Chondrocyte (in vitro differentiated cells): ENCODE measurements around the gene KCNA3. TPM values are rescaled to one million over a fixed set of nuclear protein-coding genes. Genes with fewer than 3 reads are reported as not detected.

ENCODE experiments used
- DNase-seq: peaks from one replicate; pipeline ENCODE4 v3.0.0; 2021; ENCODE audit warnings: mixed read lengths, low spot score
- H3K27ac Mint-ChIP-seq: one replicate; pipeline ENCODE4 v1.8.0; 2021; ENCODE audit warnings: mild to moderate bottlenecking, moderate library complexity, mixed read lengths; ENCODE audit not compliant: unreplicated experiment
- H3K27me3 Mint-ChIP-seq: 2 replicates; pipeline ENCODE4 v1.8.0; 2021; ENCODE audit warnings: low read depth, mixed read lengths
- H3K36me3 Mint-ChIP-seq: 2 replicates; pipeline ENCODE4 v1.8.0; 2021; ENCODE audit warnings: low read depth, mixed read lengths
- H3K4me1 Mint-ChIP-seq: 2 replicates; pipeline ENCODE4 v1.8.0; 2021; ENCODE audit warnings: low read depth, mild to moderate bottlenecking, mixed read lengths
- H3K4me3 Mint-ChIP-seq: one replicate; pipeline ENCODE4 v1.8.0; 2021; ENCODE audit warnings: mild to moderate bottlenecking, moderate library complexity, mixed read lengths; ENCODE audit not compliant: unreplicated experiment
- H3K9me3 Mint-ChIP-seq: 2 replicates; pipeline ENCODE4 v1.8.0; 2021; ENCODE audit warnings: low read depth, mixed read lengths
- CTCF ChIP-seq: fragments of 200-600 bp; sonication (generic); IDR thresholded peaks from 2 replicates; pipeline ENCODE4 v1.5.0; 2021; ENCODE audit warnings: antibody characterized with exemption, mild to moderate bottlenecking, moderate library complexity
- total RNA-seq: library from RNA; stranded (reverse); gene quantifications from 3 replicates; pipeline ENCODE4 v1.2.1, GENCODE V29; 2021

Gene KCNA3
- total RNA-seq, 1 donor from 2014 or later = not detected

GRCh38 chr1:110684491-110684890 is 9.8 kb upstream of the KCNA3 start:
- no peak for DNase-seq
- no peak overlapping the region for H3K27ac Mint-ChIP-seq
- H3K36me3 Mint-ChIP-seq = no peaks in the 10 kb centered on the region
- no peak overlapping the region for H3K4me3 Mint-ChIP-seq
- no peaks in the 10 kb centered on the region for H3K9me3 Mint-ChIP-seq
- peaks cover 18% of the 10 kb centered on the region for H3K27me3 Mint-ChIP-seq
- TF ChIP-seq CTCF = no peak
- H3K4me1 Mint-ChIP-seq = no peaks in the 10 kb centered on the region

- Mint-ChIP-seq H3K27me3 (peaks cover 29% of the 10 kb centered on the region), H3K36me3 (no peaks in the 10 kb centered on the region), H3K4me1 (no peaks in the 10 kb centered on the region), H3K27ac (no peak overlapping the region), H3K9me3 (no peaks in the 10 kb centered on the region), H3K4me3 (no peak overlapping the region)
- no peak for DNase-seq
- no peak for TF ChIP-seq CTCF
Measured at GRCh38 chr1:110682898-110683297, 8.2 kb upstream of the KCNA3 start.

GRCh38 chr1:110680036-110680735 is 5.4 kb upstream of the KCNA3 start:
- H3K36me3 Mint-ChIP-seq = no peaks in the 10 kb centered on the region
- H3K27me3 Mint-ChIP-seq = peaks cover 44% of the 10 kb centered on the region
- no peak overlapping the region for H3K4me3 Mint-ChIP-seq
- H3K9me3 Mint-ChIP-seq = no peaks in the 10 kb centered on the region
- TF ChIP-seq CTCF = no peak
- H3K27ac Mint-ChIP-seq = no peak overlapping the region
- DNase-seq = no peak
- H3K4me1 Mint-ChIP-seq = no peaks in the 10 kb centered on the region

GRCh38 chr1:110677526-110677925 is 2.8 kb upstream of the KCNA3 start:
- peaks cover 6% of the 10 kb centered on the region for H3K36me3 Mint-ChIP-seq
- TF ChIP-seq CTCF = no peak
- peaks cover 4% of the 10 kb centered on the region for H3K4me1 Mint-ChIP-seq
- H3K9me3 Mint-ChIP-seq = no peaks in the 10 kb centered on the region
- H3K27ac Mint-ChIP-seq = no peak overlapping the region
- peaks cover 60% of the 10 kb centered on the region for H3K27me3 Mint-ChIP-seq
- DNase-seq = no peak
- no peak overlapping the region for H3K4me3 Mint-ChIP-seq

- H3K4me1 Mint-ChIP-seq = peaks cover 4% of the 10 kb centered on the region
- H3K36me3 Mint-ChIP-seq = peaks cover 6% of the 10 kb centered on the region
- H3K27ac Mint-ChIP-seq = no peak overlapping the region
- H3K4me3 Mint-ChIP-seq = no peak overlapping the region
- no peak for TF ChIP-seq CTCF
- no peak for DNase-seq
- peaks cover 66% of the 10 kb centered on the region for H3K27me3 Mint-ChIP-seq
- H3K9me3 Mint-ChIP-seq = no peaks in the 10 kb centered on the region
Measured at GRCh38 chr1:110676970-110677369, 2.2 kb upstream of the KCNA3 start.
